ENCODE results near the gene BCKDHA. TPM values are rescaled to one million over a fixed set of nuclear protein-coding genes. Genes with fewer than 3 reads are reported as not detected.
"Not testable (repeated sequence)": the region's sequence is repeated elsewhere in the genome, so short reads cannot be mapped to it uniquely, and the experiment has no call there.

Gene BCKDHA
- total and polyA plus RNA-seq, 9 donors, result 3.8 to 43.8 (median 19.0) TPM

DNA sequence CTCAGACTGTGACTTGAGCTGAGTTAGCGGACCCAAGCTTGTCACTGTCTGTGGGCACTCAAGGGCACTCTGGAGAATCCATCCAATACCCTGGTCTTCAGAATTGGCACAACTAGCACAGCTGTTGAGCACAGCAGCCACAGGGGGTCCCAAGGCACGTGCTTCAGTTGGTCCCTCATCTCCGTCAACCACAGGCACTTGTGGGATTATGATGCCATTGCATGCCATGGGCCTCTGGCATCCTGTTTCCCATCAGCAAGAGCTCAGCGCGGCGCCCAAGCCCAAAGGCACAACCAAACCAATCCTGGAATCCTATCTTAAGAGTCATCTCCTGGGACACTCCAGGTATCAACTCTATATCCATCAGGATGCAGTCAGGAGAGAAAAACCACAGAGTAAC is 33.3 kb downstream of the BCKDHA start:
- TF ChIP-seq POLR2A (IDR thresholded peaks at IDR 0.05) (no peak), EP300 (IDR thresholded peaks at IDR 0.05) (no peak)
- TF ChIP-seq, protein P1, sequence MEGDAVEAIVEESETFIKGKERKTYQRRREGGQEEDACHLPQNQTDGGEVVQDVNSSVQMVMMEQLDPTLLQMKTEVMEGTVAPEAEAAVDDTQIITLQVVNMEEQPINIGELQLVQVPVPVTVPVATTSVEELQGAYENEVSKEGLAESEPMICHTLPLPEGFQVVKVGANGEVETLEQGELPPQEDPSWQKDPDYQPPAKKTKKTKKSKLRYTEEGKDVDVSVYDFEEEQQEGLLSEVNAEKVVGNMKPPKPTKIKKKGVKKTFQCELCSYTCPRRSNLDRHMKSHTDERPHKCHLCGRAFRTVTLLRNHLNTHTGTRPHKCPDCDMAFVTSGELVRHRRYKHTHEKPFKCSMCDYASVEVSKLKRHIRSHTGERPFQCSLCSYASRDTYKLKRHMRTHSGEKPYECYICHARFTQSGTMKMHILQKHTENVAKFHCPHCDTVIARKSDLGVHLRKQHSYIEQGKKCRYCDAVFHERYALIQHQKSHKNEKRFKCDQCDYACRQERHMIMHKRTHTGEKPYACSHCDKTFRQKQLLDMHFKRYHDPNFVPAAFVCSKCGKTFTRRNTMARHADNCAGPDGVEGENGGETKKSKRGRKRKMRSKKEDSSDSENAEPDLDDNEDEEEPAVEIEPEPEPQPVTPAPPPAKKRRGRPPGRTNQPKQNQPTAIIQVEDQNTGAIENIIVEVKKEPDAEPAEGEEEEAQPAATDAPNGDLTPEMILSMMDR (IDR thresholded peaks at IDR 0.05), result no peak
- Histone ChIP-seq H3K9me3 (no peaks in the 10 kb centered on the region), H3K27ac (no peak overlapping the region), H3K4me1 (ENCODE audit: insufficient read depth) (peaks cover 6% of the 10 kb centered on the region), H3K4me3 (no peak overlapping the region), H3K36me3 (no peaks in the 10 kb centered on the region), H3K27me3 (no peaks in the 10 kb centered on the region)
- DNase-seq, result no peak
- intact Hi-C loops (cut with DNase I), result loop anchor here in 1 of 4 donors (10.0 kb wide), 1 partner anchor 106 kb away; no protein-coding TSS in a partner anchor
- WGBS, 3 donors, result 71 to 93% (median 92%) methylated on average over 6 of the region's 6 CpGs

DNA sequence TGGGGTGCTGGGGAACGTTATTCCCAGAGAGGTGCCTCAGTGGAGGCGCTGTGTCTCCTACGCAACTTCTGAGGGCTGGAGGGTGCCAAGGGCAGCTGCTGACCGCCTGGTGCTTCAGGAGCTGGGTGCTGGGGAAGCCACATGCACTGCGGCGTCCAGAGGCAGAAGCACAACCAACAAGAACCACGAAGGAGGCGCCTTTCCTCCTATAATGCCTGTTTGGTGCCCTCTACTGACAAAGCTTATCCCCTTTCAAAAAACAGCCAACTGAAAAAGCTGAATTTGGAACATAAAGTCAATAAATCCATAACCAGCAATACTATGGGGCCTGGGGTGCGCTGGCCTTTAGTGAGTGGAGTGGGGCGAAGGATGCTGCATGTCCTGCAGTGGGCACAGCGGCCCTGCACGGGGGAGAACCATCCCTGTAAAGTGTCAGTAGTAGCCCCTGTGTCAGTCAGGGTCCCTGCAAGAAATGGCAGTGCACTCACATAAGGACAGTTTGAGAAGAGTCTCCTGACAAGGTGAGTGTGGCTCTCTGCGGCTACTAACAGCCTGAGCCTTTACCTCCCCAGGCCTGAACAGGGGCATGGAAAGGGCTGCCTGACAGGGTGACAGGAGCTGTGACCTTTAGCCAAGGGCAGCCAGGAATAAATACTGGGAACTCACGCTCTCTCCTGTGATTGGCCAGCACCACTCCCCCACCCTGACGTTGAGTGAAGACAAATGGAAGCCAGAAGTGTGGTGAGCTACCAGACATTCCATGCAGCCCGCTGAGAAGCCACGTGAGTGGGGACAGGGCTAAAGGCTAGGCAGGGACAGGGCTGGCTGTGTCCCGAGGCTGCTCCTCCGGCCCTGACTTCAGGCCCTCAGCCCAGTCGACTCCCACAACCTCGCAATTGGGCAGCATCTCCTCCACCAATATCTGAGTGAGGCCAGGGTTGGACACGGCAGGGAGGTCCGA is 34.1 kb downstream of the BCKDHA start:
- WGBS, 3 donors, result 56 to 63% (median 62%) methylated on average over 23 of the region's 23 CpGs
- H3K4me3 ChIP-seq, result no peak overlapping the region
- no peak for DNase-seq
- H3K4me1 ChIP-seq (ENCODE audit: insufficient read depth), result peaks cover 4% of the 10 kb centered on the region
- H3K27ac ChIP-seq, result no peak overlapping the region
- no peaks in the 10 kb centered on the region for H3K9me3 ChIP-seq
- no peaks in the 10 kb centered on the region for H3K36me3 ChIP-seq
- H3K27me3 ChIP-seq, result no peaks in the 10 kb centered on the region
- intact Hi-C loops (cut with DNase I), result loop anchor here in 1 of 4 donors (10.0 kb wide), 1 partner anchor 107 kb away; no protein-coding TSS in a partner anchor
- TF ChIP-seq, protein P1 (IDR thresholded peaks at IDR 0.05), result no peak
- TF ChIP-seq POLR2A (IDR thresholded peaks at IDR 0.05), result no peak
- TF ChIP-seq EP300 (IDR thresholded peaks at IDR 0.05), result no peak

DNA sequence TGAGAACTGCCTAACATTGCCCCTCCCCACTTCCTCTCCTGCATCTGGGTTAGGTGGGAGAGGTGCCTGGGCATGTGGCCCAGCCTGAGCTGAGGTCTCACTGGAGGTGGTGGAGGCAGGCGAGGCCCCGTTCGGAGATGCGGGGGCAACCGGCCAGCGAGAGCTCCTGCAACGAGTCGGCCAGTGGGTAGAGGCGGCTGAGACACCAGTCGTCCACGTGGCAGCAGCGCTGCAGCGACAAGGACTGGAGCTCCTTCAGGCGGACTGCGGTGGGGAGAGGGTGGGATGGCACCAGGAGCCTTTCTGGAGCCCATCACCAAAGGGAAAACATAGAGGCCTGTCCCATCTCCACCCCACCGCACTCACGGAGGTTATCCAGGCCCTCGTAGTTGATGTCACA is 35.6 kb downstream of the BCKDHA start:
- no peak overlapping the region for H3K4me3 ChIP-seq
- H3K9me3 ChIP-seq, result no peaks in the 10 kb centered on the region
- H3K27me3 ChIP-seq, result no peaks in the 10 kb centered on the region
- WGBS, 3 donors, result 82 to 91% (median 85%) methylated on average over 18 of the region's 18 CpGs
- no peaks in the 10 kb centered on the region for H3K4me1 ChIP-seq (ENCODE audit: insufficient read depth)
- TF ChIP-seq EP300 (IDR thresholded peaks at IDR 0.05) (no peak), POLR2A (IDR thresholded peaks at IDR 0.05) (no peak)
- TF ChIP-seq, protein P1 (IDR thresholded peaks at IDR 0.05), result no peak
- no peak for DNase-seq
- intact Hi-C loops (cut with DNase I), result loop anchor here in 1 of 4 donors (10.0 kb wide), 1 partner anchor 108 kb away; no protein-coding TSS in a partner anchor
- no peak overlapping the region for H3K27ac ChIP-seq
- no peaks in the 10 kb centered on the region for H3K36me3 ChIP-seq

DNA sequence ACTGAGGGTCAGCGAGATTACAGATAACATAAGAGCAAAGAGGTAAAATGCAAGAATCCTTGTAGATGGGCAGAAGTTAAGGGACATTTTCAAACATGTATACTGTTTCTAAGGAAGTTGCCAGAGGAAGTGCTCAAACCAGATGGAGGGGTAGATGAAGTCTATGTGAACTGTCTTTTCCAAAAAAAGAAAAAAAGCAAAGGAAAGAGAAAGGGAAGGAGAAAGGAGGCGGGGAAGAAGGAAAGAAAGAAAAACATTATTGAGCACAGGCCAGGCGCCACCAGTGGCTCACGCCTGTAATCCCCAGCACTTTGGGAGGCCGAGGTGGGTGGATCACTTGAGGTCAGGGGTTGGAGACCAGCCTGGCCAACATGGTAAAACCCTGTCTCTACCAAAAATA is 36.8 kb downstream of the BCKDHA start:
- no peaks in the 10 kb centered on the region for H3K4me1 ChIP-seq (ENCODE audit: insufficient read depth)
- no peaks in the 10 kb centered on the region for H3K36me3 ChIP-seq
- no peaks in the 10 kb centered on the region for H3K27me3 ChIP-seq
- H3K9me3 ChIP-seq, result no peaks in the 10 kb centered on the region
- 76 to 85% (median 83%) methylated on average over 5 of the region's 5 CpGs for WGBS, 3 donors
- H3K27ac ChIP-seq, result no peak overlapping the region
- DNase-seq, result no peak
- intact Hi-C loops (cut with DNase I), result loop anchor here in 1 of 4 donors (10.0 kb wide), 1 partner anchor 110 kb away; no protein-coding TSS in a partner anchor
- H3K4me3 ChIP-seq, result no peak overlapping the region
- no peak for TF ChIP-seq POLR2A (IDR thresholded peaks at IDR 0.05)

DNA sequence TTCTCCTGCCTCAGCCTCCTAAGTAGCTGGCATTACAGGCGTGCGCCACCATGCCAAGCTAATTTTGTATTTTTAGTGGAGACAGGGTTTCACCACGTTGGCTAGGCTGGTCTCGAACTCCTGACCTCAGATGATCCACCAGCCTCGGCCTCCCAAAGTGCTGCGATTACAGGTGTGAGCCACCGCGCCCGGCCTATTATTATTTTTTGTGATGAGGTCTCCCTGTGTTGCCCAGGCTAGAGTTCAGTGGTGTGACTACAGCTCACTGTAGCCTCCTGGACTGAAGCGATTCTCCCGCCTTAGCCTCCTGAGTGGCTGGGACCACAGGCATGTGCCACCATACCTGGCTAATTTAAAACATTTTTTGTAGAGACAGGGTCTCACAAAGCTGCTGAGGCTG is 37.8 kb downstream of the BCKDHA start:
- H3K36me3 ChIP-seq, DNase-seq: not testable (repeated sequence)
- 94 to 95% (median 95%) methylated on average over 11 of the region's 11 CpGs for WGBS, 3 donors

More for the DNA sequence above, 37.8 kb downstream of the BCKDHA start:
- H3K27ac ChIP-seq; H3K4me3 ChIP-seq; H3K9me3 ChIP-seq; H3K27me3 ChIP-seq; H3K4me1 ChIP-seq (ENCODE audit: insufficient read depth): not testable (repeated sequence)
- intact Hi-C loops (cut with DNase I), result loop anchor here in 1 of 4 donors (10.0 kb wide), 1 partner anchor 111 kb away; no protein-coding TSS in a partner anchor
